GM21619 (cell line): ENCODE measurements around the gene CHERP.
A peak's percentile ranks its signal among the peaks of the same experiment; 100 is the strongest.
"Not testable (repeated sequence)": the region's sequence is repeated elsewhere in the genome, so short reads cannot be mapped to it uniquely, and the experiment has no call there.

Source experiments
- ATAC-seq: cut with Tn5 transposase; IDR thresholded peaks from one replicate; pipeline ENCODE4 v1.9.1; 2021; ENCODE audit not compliant: unreplicated experiment

CHERP gene

DNA sequence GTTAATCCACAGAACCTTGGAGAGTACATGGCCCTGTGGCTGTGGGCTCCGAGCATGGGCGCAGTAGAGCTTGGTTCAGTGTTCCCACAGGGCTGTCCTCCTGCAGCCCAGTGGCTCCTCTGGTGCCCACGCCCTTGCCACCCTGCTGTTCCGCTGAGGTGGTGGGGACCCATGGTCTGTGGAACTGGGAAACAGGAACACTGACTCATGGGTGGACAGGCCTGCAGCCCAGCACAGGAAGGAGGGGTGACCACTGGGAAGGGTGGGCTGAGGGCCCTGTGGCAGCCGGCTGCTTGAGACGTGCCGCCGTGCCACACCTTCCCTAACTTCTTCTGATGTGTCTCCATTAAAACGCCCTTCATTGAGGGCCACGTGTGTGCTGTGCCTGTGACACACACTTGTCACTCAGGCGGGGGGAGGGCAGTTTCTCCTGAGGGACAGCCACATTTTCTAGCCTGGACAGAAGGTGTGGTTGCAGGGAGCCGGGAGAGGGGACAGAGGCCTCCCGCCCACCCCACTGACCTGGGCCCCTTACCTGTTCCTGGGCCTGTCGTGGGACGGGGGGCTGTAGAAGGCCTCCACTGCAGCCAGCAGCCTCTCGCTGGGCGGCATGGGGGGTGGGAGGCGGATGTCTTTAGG, 21.1 kb downstream of the CHERP start:
- ATAC-seq, result no peak

GRCh38 chr19:16520074-16520973, 21.9 kb downstream of the CHERP start:
- no peak for ATAC-seq

DNA sequence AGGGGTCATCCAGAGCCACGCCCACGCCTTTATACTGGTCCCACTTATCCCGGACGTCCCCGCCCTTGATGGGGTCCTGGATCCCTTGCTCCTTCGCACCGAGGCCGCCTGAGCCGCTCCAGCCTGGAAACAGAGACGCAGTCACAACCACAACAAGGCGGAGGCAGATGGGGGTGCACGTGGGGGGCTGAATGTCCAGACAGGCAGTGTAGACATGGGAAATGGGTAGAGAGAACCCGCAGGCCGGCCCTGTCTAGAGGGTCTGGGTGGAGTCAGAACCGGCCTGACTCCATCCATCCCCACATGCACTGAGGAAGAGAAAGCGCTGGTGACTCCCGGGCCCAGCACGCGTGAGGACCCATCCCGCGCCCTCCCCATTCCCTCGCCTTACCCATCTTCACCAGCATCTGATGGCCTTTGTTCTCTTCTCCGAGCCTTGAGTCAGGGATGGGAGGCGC, 23.0 kb downstream of the CHERP start:
- ATAC-seq, result no peak

DNA sequence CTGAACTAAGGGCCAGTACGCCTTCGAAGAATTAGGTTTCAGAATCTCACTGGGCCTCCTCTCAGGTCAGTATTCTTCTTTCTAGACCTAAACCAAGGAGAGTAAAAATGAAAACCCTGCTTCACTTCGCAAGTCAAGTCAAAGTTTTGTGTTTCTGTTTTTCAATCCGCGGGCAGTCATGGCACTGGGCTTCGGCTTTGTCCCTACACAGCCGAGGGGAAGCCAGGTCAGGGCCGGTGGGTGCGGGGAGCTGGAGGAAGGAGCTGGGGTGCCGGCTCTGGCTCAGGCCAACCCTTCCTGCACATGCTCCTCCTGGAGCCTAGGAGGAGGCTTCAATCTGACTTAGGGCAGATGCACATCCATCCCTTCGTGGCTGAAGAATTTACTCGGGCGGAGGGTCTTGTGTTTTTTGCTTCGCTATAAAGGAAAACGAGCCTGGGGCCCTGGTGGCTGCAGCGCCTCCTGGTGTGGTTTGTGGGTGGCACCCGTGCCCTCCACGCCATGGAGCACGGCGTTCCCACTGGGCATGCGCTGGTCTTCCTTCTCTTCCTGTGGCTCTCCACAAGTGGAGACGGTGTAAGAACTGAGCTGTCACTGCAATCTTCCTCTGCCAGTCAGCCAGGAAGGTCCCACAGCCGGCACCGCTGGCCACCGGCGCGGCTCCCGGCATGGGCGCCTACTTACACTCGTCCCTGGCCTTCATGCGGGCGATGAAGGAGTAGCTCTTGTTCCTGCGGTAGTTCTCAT, 23.6 kb downstream of the CHERP start:
- ATAC-seq, result no peak

- no peak for ATAC-seq
Measured at GRCh38 chr19:16518061-16518460, 24.2 kb downstream of the CHERP start.

DNA sequence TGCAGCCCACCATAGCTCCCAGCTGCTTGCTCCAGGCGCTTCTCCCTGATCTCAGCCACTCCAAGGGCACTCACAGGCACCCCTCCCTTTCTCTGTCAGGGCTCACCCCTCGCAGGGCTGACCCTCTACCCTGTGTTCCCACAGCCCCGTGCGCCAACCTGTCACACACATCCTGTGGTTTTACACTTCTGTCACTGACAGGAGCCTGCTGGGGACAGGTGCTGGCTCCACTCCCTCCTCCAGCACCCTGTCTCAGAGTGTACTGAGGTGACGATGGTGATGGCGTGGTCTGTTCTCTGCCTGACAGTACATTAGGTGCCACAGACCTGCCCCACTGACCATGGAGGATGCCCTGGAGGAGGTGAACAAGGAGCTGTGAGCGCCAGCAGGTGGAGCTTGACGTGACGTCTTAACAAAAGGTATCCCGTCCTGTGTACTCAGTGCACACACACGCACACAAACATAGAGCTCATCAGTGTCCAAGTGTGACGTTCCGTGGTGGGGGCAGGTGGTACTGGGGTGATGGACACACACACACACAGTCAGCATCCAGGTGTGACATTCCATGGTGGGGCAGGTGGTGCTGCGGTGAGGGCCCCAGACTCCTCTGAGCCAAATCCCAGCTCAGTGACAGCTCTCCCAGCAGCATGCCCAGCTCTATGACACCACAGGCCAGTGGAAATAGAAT, 25.2 kb downstream of the CHERP start:
- ATAC-seq, result no peak

DNA sequence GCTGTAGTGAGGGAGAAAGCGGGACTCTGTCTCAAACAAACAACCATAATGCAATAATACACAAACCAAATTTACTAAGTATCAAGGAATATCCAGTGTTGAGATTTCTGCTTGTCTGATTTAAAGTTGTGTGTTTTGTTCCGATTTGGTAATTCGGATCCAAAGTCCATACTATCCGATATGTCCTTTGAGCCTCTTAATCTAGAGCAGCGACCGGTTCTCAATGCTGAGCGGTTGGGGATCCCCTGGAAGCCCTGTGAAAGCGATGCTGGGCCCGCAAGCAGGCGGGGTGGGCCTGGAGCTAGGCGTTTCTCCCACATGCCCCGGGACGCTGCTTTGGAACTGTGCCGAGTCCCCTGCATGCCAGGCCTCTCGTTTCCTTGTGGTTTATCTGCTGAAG, 25.9 kb downstream of the CHERP start:
- ATAC-seq, result no peak

DNA sequence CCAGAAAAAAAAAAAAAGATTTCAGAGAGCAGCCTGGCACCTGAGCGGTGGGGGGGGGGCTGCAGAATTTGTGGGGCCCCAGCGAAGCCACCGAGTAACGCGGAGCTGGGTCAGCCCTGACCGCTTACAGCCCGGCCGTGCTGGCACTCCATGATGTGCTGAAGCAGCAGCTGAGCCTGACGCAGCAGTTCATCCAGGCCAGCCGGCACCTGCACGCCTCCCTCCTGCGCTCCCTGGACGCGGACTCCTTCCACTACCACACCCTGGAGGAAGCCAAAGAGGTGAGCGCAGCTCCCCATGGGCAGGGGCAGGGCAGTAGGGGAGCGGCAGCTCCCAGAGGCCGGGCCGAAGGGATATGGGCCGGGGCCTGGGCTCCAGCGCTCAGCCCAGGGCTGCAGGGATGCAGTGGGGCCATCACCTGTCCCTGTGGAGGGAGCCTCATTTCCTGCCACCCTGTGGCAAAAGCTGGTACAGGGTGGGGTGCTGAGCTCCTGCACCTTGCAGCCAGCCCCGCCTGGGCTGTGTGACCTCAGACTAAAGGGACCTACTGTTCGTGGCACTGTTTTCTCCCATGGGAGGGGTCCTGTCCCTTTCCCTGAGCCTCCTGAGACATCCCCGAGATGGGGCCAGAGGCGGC, 27.7 kb downstream of the CHERP start:
- ATAC-seq, result no peak

DNA sequence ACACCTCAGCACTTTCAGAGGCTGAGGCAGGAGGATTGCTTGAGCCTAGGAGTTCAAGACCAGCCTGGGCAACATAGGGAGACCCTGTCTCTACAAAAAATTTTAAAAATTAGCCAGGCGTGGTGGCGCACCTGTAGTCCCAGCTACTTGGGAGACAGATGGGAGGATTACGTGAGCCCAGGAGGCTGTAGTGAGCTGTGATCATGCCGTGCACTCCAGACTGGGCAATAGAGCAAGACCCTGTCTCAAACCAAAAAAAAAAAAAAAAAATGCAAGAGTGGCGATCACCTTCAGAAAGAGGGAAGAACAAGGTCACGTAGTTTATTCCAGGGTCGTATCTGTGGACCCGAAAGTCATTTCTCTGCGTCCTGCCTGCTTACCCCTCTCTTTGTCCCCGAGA, 29.6 kb downstream of the CHERP start:
- ATAC-seq, result not testable (repeated sequence)

DNA sequence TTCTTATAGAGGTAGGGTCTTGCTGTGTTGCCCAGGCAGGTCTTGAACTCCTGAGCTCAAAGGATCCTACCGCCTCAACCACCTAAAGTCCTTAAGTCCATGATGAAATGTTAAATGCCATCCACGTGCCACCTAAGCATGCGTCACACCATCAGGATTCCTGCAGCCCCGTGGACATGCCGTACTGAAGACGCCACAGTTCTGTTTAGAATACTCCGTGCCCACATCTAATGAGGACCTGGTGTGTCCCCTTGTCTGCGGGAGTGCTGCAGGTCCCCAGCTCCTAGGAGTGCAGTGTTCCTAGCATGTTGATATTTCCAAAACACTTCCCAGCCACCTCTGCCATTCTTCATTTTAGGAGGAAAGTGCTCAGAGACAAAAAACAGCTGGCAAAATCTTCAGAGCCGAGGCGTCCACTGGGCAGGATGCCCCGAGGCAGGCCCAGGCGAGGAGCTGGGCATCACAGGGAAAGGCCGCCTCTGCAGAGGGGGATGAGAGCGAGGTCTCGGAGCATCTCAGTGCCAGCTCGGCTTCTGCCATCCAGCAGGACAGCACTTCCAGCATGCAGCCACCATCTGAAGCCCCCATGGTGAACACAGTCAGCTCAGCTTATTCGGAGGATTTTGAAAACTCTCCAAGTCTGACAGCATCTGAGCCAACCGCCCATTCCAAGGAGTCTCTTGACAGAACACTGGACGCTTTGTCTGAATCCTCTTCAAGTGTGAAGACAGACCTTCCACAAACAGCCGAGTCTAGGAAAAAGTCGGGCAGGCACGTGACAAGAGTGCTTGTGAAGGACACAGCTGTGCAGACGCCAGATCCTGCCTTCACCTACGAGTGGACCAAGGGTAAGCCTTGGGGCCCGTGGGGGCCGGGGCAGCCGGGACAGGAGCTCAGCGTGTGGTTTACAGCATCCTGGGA, 32.8 kb downstream of the CHERP start:
- no peak for ATAC-seq

DNA sequence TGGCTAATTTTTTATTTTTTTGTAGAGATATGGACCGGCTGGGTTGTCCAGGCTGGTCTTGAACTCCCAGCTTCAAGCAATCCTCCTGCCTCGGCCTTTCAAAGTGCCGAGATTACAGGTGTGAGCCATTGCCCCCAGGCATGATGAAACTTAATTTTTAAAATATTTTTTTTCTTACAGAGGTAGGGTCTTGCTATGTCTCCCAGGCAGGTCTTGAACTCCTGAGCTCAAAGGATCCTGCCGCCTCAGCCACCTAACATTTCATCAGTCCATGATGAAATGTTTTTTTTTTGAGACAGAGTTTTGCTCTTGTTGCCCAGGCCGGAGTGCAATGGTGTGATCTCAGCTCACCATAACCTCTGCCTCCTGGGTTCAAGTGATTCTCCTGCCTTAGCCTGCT, 33.7 kb downstream of the CHERP start:
- no peak for ATAC-seq

GRCh38 chr19:16506961-16507360, 35.3 kb downstream of the CHERP start:
- ATAC-seq, result no peak

- not testable (repeated sequence) for ATAC-seq
Measured at GRCh38 chr19:16506161-16506560, 36.1 kb downstream of the CHERP start.

DNA sequence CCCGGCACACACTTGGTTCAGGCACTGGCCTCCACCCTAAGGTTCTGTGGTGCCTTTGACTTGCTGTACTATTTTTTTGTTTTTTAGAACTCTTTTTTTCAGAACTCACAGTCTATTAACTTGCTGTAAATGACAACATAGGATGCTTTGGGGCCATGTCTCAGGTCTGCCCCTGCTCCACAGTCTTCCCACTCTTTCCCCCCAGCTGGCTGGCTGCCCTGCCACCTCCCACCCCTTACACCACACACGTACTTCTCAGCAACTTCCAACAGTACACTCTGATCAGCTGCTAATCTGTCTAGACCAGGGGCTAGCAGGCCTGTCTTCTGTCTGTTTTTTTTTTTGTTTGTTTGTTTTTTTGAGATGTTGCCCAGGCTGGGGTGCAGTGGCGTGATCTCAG, 38.0 kb downstream of the CHERP start:
- ATAC-seq, result no peak

GRCh38 chr19:16497837-16498236, 44.4 kb downstream of the CHERP start:
- no peak for ATAC-seq

DNA sequence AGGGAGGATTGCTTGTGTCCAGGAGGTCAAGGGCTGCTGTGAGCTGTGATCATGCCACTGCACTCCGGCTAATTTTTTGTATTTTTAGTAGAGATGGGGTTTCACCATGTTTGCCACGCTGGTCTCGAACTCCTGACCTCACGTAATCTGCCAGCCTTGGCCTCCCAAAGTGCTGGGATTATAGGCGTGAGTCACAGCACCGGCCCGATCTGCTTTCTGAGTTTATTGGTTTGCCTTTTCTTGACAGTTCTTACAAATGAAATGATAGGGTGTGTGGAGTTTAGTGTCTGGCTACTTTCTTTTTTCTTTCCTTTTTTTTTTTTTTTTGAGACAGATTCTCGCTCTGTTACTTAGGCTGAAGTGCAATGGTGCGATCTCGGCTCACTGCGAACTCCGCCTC, 45.2 kb downstream of the CHERP start:
- no peak for ATAC-seq

- ATAC-seq, result no peak
Measured at GRCh38 chr19:16496613-16496983, 45.6 kb downstream of the CHERP start.

GRCh38 chr19:16495982-16496612, 46.1 kb downstream of the CHERP start, which contains the start of the genes C19orf44 and CALR3:
TSS of gene C19orf44 (plus strand) at chr19:16496394. CDS start at chr19:16500793, 4,399 bp downstream.
TSS of gene CALR3 (minus strand) at chr19:16496167. CDS start at chr19:16496129, 38 bp downstream.
- peak; percentile 94 for ATAC-seq

DNA sequence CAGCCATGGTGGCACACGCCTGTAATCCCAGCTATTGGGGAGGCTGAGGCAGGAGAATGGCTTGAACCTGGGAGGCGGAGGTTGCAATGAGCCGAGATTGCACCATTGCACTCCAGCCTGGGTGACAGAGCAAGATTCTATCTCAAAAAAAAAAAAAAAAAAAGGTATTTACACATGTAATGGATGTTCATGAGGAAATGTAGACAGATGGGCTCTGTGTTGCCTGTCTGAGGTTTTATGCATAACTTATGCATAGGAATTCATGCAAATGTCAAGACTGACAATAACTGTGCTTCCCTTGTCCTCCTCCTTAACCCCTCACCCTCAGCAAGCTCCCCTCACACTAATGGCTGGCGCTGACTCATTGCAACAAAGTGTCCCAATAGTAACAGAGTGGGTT, 55.8 kb downstream of the CHERP start:
- not testable (repeated sequence) for ATAC-seq
